Upper lobe of left lung (tissue), 4 donors: ENCODE results near the gene PRKACA.

Source experiments
- CTCF ChIP-seq, 6 experiments: fragments of 450-650 bp in 4 of 6; fragments of 200-600 bp in 2 of 6; sonication (generic) in 2 of 6; IDR thresholded peaks; one replicate each; pipeline ENCODE4 v1.5.1; 2016 to 2019; ENCODE audit warnings: antibody characterized with exemption in 6 of 6
- EP300 ChIP-seq, 4 donors: sonication (generic); formaldehyde crosslinking; IDR thresholded peaks; one replicate each; pipeline ENCODE4 v1.5.1; 2017; ENCODE audit warnings: antibody characterized with exemption in 4 of 4, control low read depth in 2 of 4
- POLR2A ChIP-seq, 4 donors: fragments of 450-650 bp; IDR thresholded peaks; one replicate each; pipeline ENCODE4 v1.5.1; 2016 to 2017; ENCODE audit warnings: antibody characterized with exemption in 4 of 4, mild to moderate bottlenecking in 2 of 4
- POLR2AphosphoS5 ChIP-seq, 2 donors: sonication (generic); formaldehyde crosslinking; IDR thresholded peaks; one replicate each; pipeline ENCODE4 v1.5.1; 2017; ENCODE audit warnings: antibody characterized with exemption in 2 of 2

DNA sequence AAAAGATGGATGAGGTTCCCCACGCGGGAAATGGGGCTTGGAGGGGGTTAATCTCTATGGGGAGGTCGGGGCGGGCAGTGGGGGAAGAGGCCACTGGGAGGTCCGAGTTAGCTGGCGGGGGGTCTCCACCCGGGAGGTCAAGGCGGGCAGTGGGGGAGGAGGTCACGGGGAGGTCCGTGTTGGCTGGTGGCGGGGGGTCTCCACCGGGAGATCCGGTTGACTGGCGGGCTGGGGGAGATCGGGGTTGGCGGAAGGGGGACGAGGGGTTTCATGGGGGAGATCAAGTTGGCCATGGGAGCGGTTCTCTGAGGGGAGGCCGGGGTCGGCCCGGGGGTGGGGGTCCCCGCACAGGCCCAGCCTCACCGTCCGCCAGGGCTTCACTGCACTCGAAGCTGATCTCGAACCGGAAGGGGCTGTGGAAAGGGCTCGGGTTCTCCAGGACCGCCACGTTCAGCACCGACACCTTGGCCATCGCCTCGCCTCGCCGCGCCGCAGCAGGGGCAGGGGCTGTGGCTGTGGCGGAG is 18.5 kb upstream of the PRKACA start:
- no peak for TF ChIP-seq EP300 (IDR thresholded peaks at IDR 0.05)
- TF ChIP-seq CTCF (IDR thresholded peaks at IDR 0.05): no peak
- no peak for TF ChIP-seq POLR2AphosphoS5 (IDR thresholded peaks at IDR 0.05)
- TF ChIP-seq POLR2A (IDR thresholded peaks at IDR 0.05): no peak
